HCT116 (cell line): Measurements from ENCODE around the gene HJURP. TPM values are rescaled to one million over a fixed set of nuclear protein-coding genes. Genes with fewer than 3 reads are reported as not detected.

Experiments used
- ATAC-seq: fragments of 200-7000 bp; cut with Tn5 transposase; 2 replicates; pipeline ENCODE4 v1.9.1; 2020; ENCODE audit warnings: mild to moderate bottlenecking, moderate library complexity
- BruUV-seq: library from RNA; stranded (reverse); fragments of 400-500 nt; replicated peaks from 2 replicates; lab custom pipeline; 2021; lab: Mats Ljungman, UMichigan
- CTCF ChIA-PET: fragments of 300-600 bp; sonication (Branson Sonifier 250); formaldehyde crosslinking; loops from one replicate; lab custom pipeline; 2021; ENCODE audit warnings: antibody characterized with exemption; lab: Charles Lee
- POLR2A ChIA-PET: fragments of 300-600, 350-600 bp; sonication (Branson Sonifier 250); formaldehyde crosslinking; loops from one replicate; lab custom pipeline; 2021; ENCODE audit warnings: antibody characterized with exemption; lab: Charles Lee
- RAD21 ChIA-PET, 2 experiments: fragments of 300-600 bp; sonication (Branson Sonifier 250); formaldehyde crosslinking; loops; one replicate each; lab custom pipeline; 2023; ENCODE audit warnings: low total read pairs in 2 of 2; ENCODE audit not compliant: uncharacterized antibody in 2 of 2, unreplicated experiment in 2 of 2, low non-redundant PET in 1 of 2; lab: Charles Lee
- DNase-seq: peaks from one replicate; pipeline ENCODE4 v3.0.0-alpha.2; 2010; ENCODE audit warnings: low read depth, low spot score
- H2AFZ ChIP-seq: fragments of 200-600 bp; shearing (Covaris generic), sonication (generic); 2 replicates; pipeline ENCODE4 v1.6.1; 2017; ENCODE audit warnings: low read depth, mixed run types, mixed read lengths, antibody characterized with exemption, low read length; ENCODE audit not compliant: poor library complexity, severe bottlenecking
- H3K27ac ChIP-seq: 2 replicates; pipeline ENCODE4 v1.5.1; 2012; ENCODE audit warnings: low read depth, low read length
- H3K27me3 ChIP-seq: fragments of 200-600 bp; sonication (generic); 2 replicates; pipeline ENCODE4 v1.6.1; 2016; ENCODE audit warnings: mixed run types, low read length, mixed read lengths; ENCODE audit not compliant: insufficient read depth
- H3K36me3 ChIP-seq, 2 experiments: fragments of 200-500 bp in 1 of 2; fragments of 200-600 bp in 1 of 2; sonication (Bioruptor generic) in 1 of 2; sonication (generic) in 1 of 2; 2 replicates each; pipeline versions ENCODE4 v1.5.1 to v1.6.1; 2014 to 2016; ENCODE audit warnings: low read length in 2 of 2, inconsistent platforms in 1 of 2, mixed read lengths in 1 of 2, mixed run types in 1 of 2; ENCODE audit not compliant: insufficient read depth in 2 of 2, control insufficient read depth in 1 of 2
- H3K4me1 ChIP-seq, 2 experiments: fragments of 200-600 bp in 1 of 2; sonication (generic) in 1 of 2; 2 replicates each; pipeline versions ENCODE4 v1.5.1 to v1.6.1; 2012 to 2017; ENCODE audit warnings: low read length in 2 of 2, inconsistent platforms in 1 of 2, mild to moderate bottlenecking in 1 of 2, mixed read lengths in 1 of 2, mixed run types in 1 of 2, moderate library complexity in 1 of 2; ENCODE audit not compliant: insufficient read depth in 2 of 2, control insufficient read depth in 1 of 2
- H3K4me2 ChIP-seq: fragments of 200-600 bp; sonication (generic); 2 replicates; pipeline ENCODE4 v1.6.1; 2017; ENCODE audit warnings: mixed run types, low read length, mixed read lengths
- H3K4me3 ChIP-seq, 2 experiments: fragments of 200-600 bp in 1 of 2; sonication (generic) in 1 of 2; replicated peaks in 1 of 2; 2 replicates each; pipeline ENCODE4 v1.5.1; 2011 to 2016; ENCODE audit warnings: low read length in 2 of 2, control low read depth in 1 of 2, low read depth in 1 of 2, mild to moderate bottlenecking in 1 of 2, mixed read lengths in 1 of 2, mixed run types in 1 of 2
- H3K79me2 ChIP-seq: fragments of 200-600 bp; sonication (generic); 2 replicates; pipeline ENCODE4 v1.6.1; 2017; ENCODE audit warnings: mild to moderate bottlenecking, mixed run types, low read length, moderate library complexity, mixed read lengths; ENCODE audit not compliant: insufficient read depth
- H3K9ac ChIP-seq: fragments of 200-600 bp; sonication (generic); 2 replicates; pipeline ENCODE4 v1.6.1; 2016; ENCODE audit warnings: low read length, mixed read lengths
- H3K9me2 ChIP-seq: fragments of 200-600 bp; sonication (generic), shearing (Covaris generic); 2 replicates; pipeline ENCODE4 v1.6.1; 2017; ENCODE audit warnings: mixed run types, mild to moderate bottlenecking, moderate library complexity; ENCODE audit not compliant: insufficient read depth
- H3K9me3 ChIP-seq, 2 experiments: fragments of 200-500 bp in 1 of 2; fragments of 200-600 bp in 1 of 2; sonication (Bioruptor generic) in 1 of 2; sonication (generic) in 1 of 2; 2 replicates each; pipeline ENCODE4 v1.6.1; 2014 to 2017; ENCODE audit warnings: low read length in 2 of 2, mixed read lengths in 2 of 2, inconsistent platforms in 1 of 2, low read depth in 1 of 2, mild to moderate bottlenecking in 1 of 2, mixed run types in 1 of 2, moderate library complexity in 1 of 2; ENCODE audit not compliant: control insufficient read depth in 1 of 2, insufficient read depth in 1 of 2
- H4K20me1 ChIP-seq: fragments of 200-600 bp; sonication (generic), shearing (Covaris generic); 2 replicates; pipeline ENCODE4 v1.6.1; 2017; ENCODE audit warnings: mixed run types, mild to moderate bottlenecking, moderate library complexity; ENCODE audit not compliant: insufficient read depth
- CBX3 ChIP-seq: IDR thresholded peaks from 2 replicates; pipeline ENCODE4 v1.6.1; 2012; ENCODE audit warnings: low read depth
- CEBPB ChIP-seq: IDR thresholded peaks from 2 replicates; pipeline ENCODE4 v1.6.1; 2012; ENCODE audit warnings: low read depth
- EGR1 ChIP-seq: IDR thresholded peaks from 2 replicates; pipeline ENCODE4 v1.6.1; 2012; ENCODE audit warnings: low read depth
- ELF1 ChIP-seq: IDR thresholded peaks from 2 replicates; pipeline ENCODE4 v1.6.1; 2012; ENCODE audit warnings: low read depth, borderline replicate concordance
- EZH2phosphoT487 ChIP-seq: fragments of 200-600 bp; IDR thresholded peaks from 2 replicates; pipeline ENCODE4 v1.6.1; 2018; ENCODE audit warnings: antibody characterized with exemption, borderline replicate concordance
- FOSL1 ChIP-seq: IDR thresholded peaks from 2 replicates; pipeline ENCODE4 v1.6.1; 2012; ENCODE audit warnings: low read depth
- POLR2A ChIP-seq: IDR thresholded peaks from 2 replicates; pipeline ENCODE4 v1.7.0; 2011; ENCODE audit warnings: borderline replicate concordance; ENCODE audit not compliant: insufficient read depth, insufficient read length; ENCODE audit errors: extremely low read depth
- POLR2AphosphoS5 ChIP-seq: IDR thresholded peaks from 2 replicates; pipeline ENCODE4 v1.6.1; 2011; ENCODE audit warnings: mild to moderate bottlenecking, low read depth, low read length, moderate library complexity
- RAD21 ChIP-seq: IDR thresholded peaks from 2 replicates; pipeline ENCODE4 v1.6.1; 2012; ENCODE audit warnings: low read depth, mild to moderate bottlenecking
- SIN3A ChIP-seq: IDR thresholded peaks from 2 replicates; pipeline ENCODE4 v1.6.1; 2012; ENCODE audit warnings: low read depth
- SRF ChIP-seq: IDR thresholded peaks from 2 replicates; pipeline ENCODE4 v1.6.1; 2012; ENCODE audit warnings: low read depth
- TCF7L2 ChIP-seq: IDR thresholded peaks from 2 replicates; pipeline ENCODE4 v1.7.0; 2011; ENCODE audit warnings: borderline replicate concordance, inconsistent platforms; ENCODE audit not compliant: insufficient read depth, insufficient read length; ENCODE audit errors: extremely low read depth
- ZBTB33 ChIP-seq: IDR thresholded peaks from 2 replicates; pipeline ENCODE4 v1.6.1; 2011; ENCODE audit warnings: mild to moderate bottlenecking, low read length, moderate library complexity; ENCODE audit not compliant: insufficient replicate concordance; ENCODE audit errors: extremely low read depth
- intact Hi-C: fragments of 100-400 bp; cut with micrococcal nuclease; formaldehyde crosslinking; loops from 2 replicates; pipeline ENCODE4 v1.10.0; 2022
- total RNA-seq: library from RNA; stranded (reverse); gene quantifications from one replicate; pipeline ENCODE4 v1.2.1, GENCODE V29; 2021; ENCODE audit not compliant: unreplicated experiment
- TF ChIP-seq, protein P1 (sequence below): IDR thresholded peaks from 2 replicates; pipeline ENCODE4 v1.6.1; 2012

HJURP gene
- total RNA-seq, 1 experiment from 2014 or later: 64.1 TPM

DNA sequence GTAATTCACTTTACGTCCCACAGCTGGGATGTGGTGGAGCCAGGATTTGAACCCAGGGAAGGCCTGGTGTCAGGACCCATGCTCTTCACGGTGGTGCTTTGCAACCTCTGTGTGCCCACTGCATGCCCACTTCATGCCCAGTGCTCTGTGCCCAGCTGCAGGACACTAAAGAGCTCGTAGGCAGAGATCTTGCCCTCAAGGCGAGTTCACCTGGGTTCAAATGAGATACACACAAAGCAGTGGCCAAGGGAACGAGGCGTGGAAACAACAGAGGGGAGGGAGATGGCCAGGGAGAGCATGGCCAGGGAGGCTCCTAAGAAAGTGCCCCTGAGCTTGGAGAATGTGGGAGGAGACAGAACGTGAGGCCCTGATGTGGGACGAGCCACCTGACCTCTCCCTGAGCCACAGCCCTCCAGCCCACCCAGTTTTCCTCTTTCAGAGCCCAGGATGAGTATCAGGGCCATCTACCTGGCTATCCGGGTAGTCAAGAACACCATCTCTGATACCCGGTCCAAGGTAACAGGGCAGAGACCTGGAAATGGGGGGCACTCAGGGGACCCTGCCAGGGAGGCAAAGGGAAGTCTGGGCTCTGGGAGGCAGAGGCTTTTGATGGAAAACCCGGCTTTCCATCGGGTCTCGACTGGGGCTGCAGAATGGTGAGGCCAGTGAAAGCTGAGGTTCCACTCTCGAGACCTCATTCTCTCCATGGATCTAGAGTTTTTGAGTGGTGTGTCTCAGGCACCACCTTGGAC lies 55.8 kb downstream of the HJURP start (continued):
- TF ChIP-seq ZBTB33 (no peak), EGR1 (no peak), POLR2AphosphoS5 (no peak)
- TF ChIP-seq, all 23 proteins: peak for 0

GRCh38 chr2:233796254-233796653 lies 58.1 kb downstream of the HJURP start:
- Histone ChIP-seq H3K4me2 (no peak overlapping the region), H3K9ac (no peak overlapping the region), H4K20me1 (no peaks in the 10 kb centered on the region), H3K9me3 (no peaks in the 10 kb centered on the region), H3K9me2 (no peaks in the 10 kb centered on the region), H3K27me3 (no peaks in the 10 kb centered on the region), H3K27ac (no peak overlapping the region), H3K36me3 (no peaks in the 10 kb centered on the region), H3K79me2 (no peaks in the 10 kb centered on the region), H3K4me3 (no peak overlapping the region), H2AFZ (no peak overlapping the region), H3K4me1 (peaks cover 2 to 4% of the 10 kb centered on the region in 2 experiments; a peak in 3 of 4 replicates)
- no TSS peak for BruUV-seq
- TF ChIP-seq RAD21: no peak
- no peak for TF ChIP-seq ELF1
- no peak for TF ChIP-seq EGR1
- no peak for TF ChIP-seq CBX3
- TF ChIP-seq SIN3A: no peak
- TF ChIP-seq FOSL1: no peak
- no peak for TF ChIP-seq EZH2phosphoT487
- TF ChIP-seq CEBPB: no peak
- TF ChIP-seq TCF7L2: no peak
- TF ChIP-seq, protein P1, sequence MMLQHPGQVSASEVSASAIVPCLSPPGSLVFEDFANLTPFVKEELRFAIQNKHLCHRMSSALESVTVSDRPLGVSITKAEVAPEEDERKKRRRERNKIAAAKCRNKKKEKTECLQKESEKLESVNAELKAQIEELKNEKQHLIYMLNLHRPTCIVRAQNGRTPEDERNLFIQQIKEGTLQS: no peak
- no peak for TF ChIP-seq SRF
- TF ChIP-seq POLR2A: no peak
- no peak for DNase-seq
- intact Hi-C loops: no loop called here
- ChIA-PET RAD21 (no interaction called here), POLR2A (no interaction called here), CTCF (no interaction called here)
- ATAC-seq: no peak
